ENCODE data around the gene NELL1. TPM values are rescaled to one million over a fixed set of nuclear protein-coding genes. Genes with fewer than 3 reads are reported as not detected.
A peak's percentile ranks its signal among the peaks of the same experiment; 100 is the strongest.

The NELL1 gene
- polyA plus RNA-seq, 1 of the 3 experiments (the other 2 are of a cell fraction) = not detected

DNA sequence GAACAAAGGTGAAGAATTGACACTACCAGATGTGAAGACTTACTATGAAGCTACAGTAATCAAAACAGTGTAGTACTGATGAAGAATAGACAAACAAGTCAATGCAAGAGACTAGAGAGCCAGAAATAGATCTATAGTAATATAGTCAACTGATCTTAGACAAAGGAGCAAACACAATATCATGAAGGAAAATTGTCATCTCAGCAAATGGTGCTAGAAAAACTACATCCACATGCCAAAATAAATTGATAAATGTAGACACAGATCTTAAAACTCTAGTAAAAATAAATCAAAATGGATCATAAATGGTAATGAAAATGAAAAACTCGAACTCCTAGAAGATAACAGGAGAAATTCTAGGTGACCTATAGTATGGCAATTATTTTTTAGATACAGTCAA is 609.5 kb downstream of the NELL1 start:
- H3K4me2 ChIP-seq = no peak overlapping the region
- no peak for DNase-seq
- H3F3A ChIP-seq (replicated peaks; ENCODE audit: insufficient read depth) = no peaks in the 10 kb centered on the region
- H3K9ac ChIP-seq = no peak overlapping the region
- CTCF ChIA-PET = no interaction called here
- H3K4me1 ChIP-seq (ENCODE audit: control insufficient read depth in 1 of 2, insufficient read depth in 2 of 2, low read depth in 1 of 2, low read length in 1 of 2) = peaks cover 0 to 1% of the 10 kb centered on the region in 2 experiments; a peak in 1 of 4 replicates
- TF ChIP-seq CTCF (IDR thresholded peaks at IDR 0.05) = no peak
- no peaks in the 10 kb centered on the region for H3K9me2 ChIP-seq
- POLR2A ChIA-PET = no interaction called here
- WGBS (ENCODE audit: low lambda C conversion rate) = 5% methylated on average over 1 of the region's 1 CpG
- H3K4me3 ChIP-seq (ENCODE audit: low read depth in 2 of 2, low read length in 1 of 2) = no peak overlapping the region
- no peak overlapping the region for H3K27ac ChIP-seq (ENCODE audit: low read depth in 2 of 2, low read length in 1 of 2)
- no peaks in the 10 kb centered on the region for H4K20me1 ChIP-seq (ENCODE audit: insufficient read depth)
- no peaks in the 10 kb centered on the region for H3K9me3 ChIP-seq
- no peaks in the 10 kb centered on the region for H3K36me3 ChIP-seq (replicated peaks in 1 of 2; ENCODE audit: control insufficient read depth in 1 of 2, insufficient read depth in 2 of 2, low read length in 1 of 2)
- no peaks in the 10 kb centered on the region for H3K27me3 ChIP-seq (ENCODE audit: insufficient read depth)
- H3K79me2 ChIP-seq (ENCODE audit: insufficient read depth) = no peaks in the 10 kb centered on the region
- no peak overlapping the region for H2AFZ ChIP-seq (ENCODE audit: low read depth)

- H3K4me2 ChIP-seq = no peak overlapping the region
- 1% methylated on average over 2 of the region's 2 CpGs for WGBS (ENCODE audit: low lambda C conversion rate)
- H2AFZ ChIP-seq (ENCODE audit: low read depth) = no peak overlapping the region
- H3K9me2 ChIP-seq = no peaks in the 10 kb centered on the region
- H3K4me1 ChIP-seq (ENCODE audit: control insufficient read depth in 1 of 2, insufficient read depth in 2 of 2, low read depth in 1 of 2, low read length in 1 of 2) = peaks cover 0 to 13% of the 10 kb centered on the region in 2 experiments; a peak in 2 of 4 replicates
- H3K27me3 ChIP-seq (ENCODE audit: insufficient read depth) = no peaks in the 10 kb centered on the region
- peak; percentile 8 for DNase-seq
- TF ChIP-seq CTCF (IDR thresholded peaks at IDR 0.05) = no peak
- no peak for TF ChIP-seq TCF12 (IDR thresholded peaks at IDR 0.05)
- TF ChIP-seq, protein P1, sequence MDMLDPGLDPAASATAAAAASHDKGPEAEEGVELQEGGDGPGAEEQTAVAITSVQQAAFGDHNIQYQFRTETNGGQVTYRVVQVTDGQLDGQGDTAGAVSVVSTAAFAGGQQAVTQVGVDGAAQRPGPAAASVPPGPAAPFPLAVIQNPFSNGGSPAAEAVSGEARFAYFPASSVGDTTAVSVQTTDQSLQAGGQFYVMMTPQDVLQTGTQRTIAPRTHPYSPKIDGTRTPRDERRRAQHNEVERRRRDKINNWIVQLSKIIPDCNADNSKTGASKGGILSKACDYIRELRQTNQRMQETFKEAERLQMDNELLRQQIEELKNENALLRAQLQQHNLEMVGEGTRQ (IDR thresholded peaks at IDR 0.05; ENCODE audit: borderline replicate concordance, low read depth, low read length) = no peak
- TF ChIP-seq RAD21 (IDR thresholded peaks at IDR 0.05; ENCODE audit: low read length) = no peak
- no peak for TF ChIP-seq SIN3A (IDR thresholded peaks at IDR 0.05; ENCODE audit: borderline replicate concordance, low read depth, low read length)
- TF ChIP-seq SMC3 (IDR thresholded peaks at IDR 0.05; ENCODE audit: low read depth, low read length) = no peak
- no peak for TF ChIP-seq USF1 (IDR thresholded peaks at IDR 0.05; ENCODE audit: borderline replicate concordance, low read depth)
- TF ChIP-seq ELF1 (IDR thresholded peaks at IDR 0.05) = no peak
- no peak for TF ChIP-seq TAF1 (IDR thresholded peaks at IDR 0.05; ENCODE audit: borderline replicate concordance, low read depth, low read length)
- TF ChIP-seq EP300 (IDR thresholded peaks at IDR 0.05; ENCODE audit: borderline replicate concordance in 1 of 2, low read depth in 1 of 2, low read length in 1 of 2) = peak in 1 of 2 experiments; percentile 40; a peak in 1 of 4 replicates
- TF ChIP-seq GATA2 (CRISPR knock-in tag; IDR thresholded peaks at IDR 0.05) = peak; percentile 55; the same call in 1 of the 2 replicates
- TF ChIP-seq FOXJ3 (CRISPR knock-in tag; IDR thresholded peaks at IDR 0.05) = 0 out of 2 replicates have a peak, but pooled peaks have one; percentile 13
- TF ChIP-seq RXRA (IDR thresholded peaks at IDR 0.05; ENCODE audit: borderline replicate concordance, low read depth) = no peak
- no peak for TF ChIP-seq NRF1 (IDR thresholded peaks at IDR 0.05; ENCODE audit: low read depth, low read length)
- POLR2A ChIA-PET = no interaction called here
- H3K27ac ChIP-seq (ENCODE audit: low read depth in 2 of 2, low read length in 1 of 2) = peak overlapping the region in 1 of 2 experiments; percentile 58; a peak in 2 of 4 replicates
- CTCF ChIA-PET = interaction anchor here (0.6 to 1.7 kb wide), 3 partner anchors 15 to 227 kb away, joined by 3 to 5 read pairs (median 4); no protein-coding TSS in a partner anchor
- no peaks in the 10 kb centered on the region for H3F3A ChIP-seq (replicated peaks; ENCODE audit: insufficient read depth)
- no peak overlapping the region for H3K9ac ChIP-seq
- no peaks in the 10 kb centered on the region for H3K79me2 ChIP-seq (ENCODE audit: insufficient read depth)
- no peaks in the 10 kb centered on the region for H3K9me3 ChIP-seq
- no peaks in the 10 kb centered on the region for H4K20me1 ChIP-seq (ENCODE audit: insufficient read depth)
- H3K36me3 ChIP-seq (replicated peaks in 1 of 2; ENCODE audit: control insufficient read depth in 1 of 2, insufficient read depth in 2 of 2, low read length in 1 of 2) = no peaks in the 10 kb centered on the region
- no peak overlapping the region for H3K4me3 ChIP-seq (ENCODE audit: low read depth in 2 of 2, low read length in 1 of 2)
Observed at GRCh38 chr11:21285104-21285503, 615.7 kb downstream of the NELL1 start.
